GM18505 (cell line): ENCODE measurements around the gene KLF2.
A peak's percentile ranks its signal among the peaks of the same experiment; 100 is the strongest.
"Not testable (repeated sequence)": the region's sequence is repeated elsewhere in the genome, so short reads cannot be mapped to it uniquely, and the experiment has no call there.

Experiments
- ATAC-seq: cut with Tn5 transposase; IDR thresholded peaks from one replicate; pipeline ENCODE4 v1.9.1; 2021; ENCODE audit not compliant: unreplicated experiment
- POLR2A ChIP-seq: IDR thresholded peaks from 4 replicates; pipeline ENCODE4 v1.6.1; 2011; ENCODE audit warnings: borderline replicate concordance; ENCODE audit not compliant: insufficient read depth, insufficient read length; ENCODE audit errors: extremely low read depth

The KLF2 gene

GRCh38 chr19:16337809-16338469 lies 13.3 kb downstream of the KLF2 start:
- no peak for ATAC-seq
- no peak for TF ChIP-seq POLR2A

GRCh38 chr19:16338470-16339360 lies 14.1 kb downstream of the KLF2 start:
- no peak for TF ChIP-seq POLR2A
- ATAC-seq: no peak

GRCh38 chr19:16339361-16339725 lies 14.7 kb downstream of the KLF2 start:
- TF ChIP-seq POLR2A: no peak
- no peak for ATAC-seq

- no peak for TF ChIP-seq POLR2A
- no peak for ATAC-seq
Measured at GRCh38 chr19:16340092-16340491, 15.5 kb downstream of the KLF2 start.

- TF ChIP-seq POLR2A: no peak
- no peak for ATAC-seq
Measured at GRCh38 chr19:16340654-16341053, 16.0 kb downstream of the KLF2 start.

GRCh38 chr19:16342002-16342715 lies 17.5 kb downstream of the KLF2 start:
- peak; percentile 52 for ATAC-seq
- TF ChIP-seq POLR2A: peak; percentile 43

GRCh38 chr19:16343156-16343555 lies 18.5 kb downstream of the KLF2 start:
- ATAC-seq: no peak

GRCh38 chr19:16345457-16345856 lies 20.8 kb downstream of the KLF2 start:
- no peak for TF ChIP-seq POLR2A
- ATAC-seq: no peak

More at GRCh38 chr19:16343156-16343555, 18.5 kb downstream of the KLF2 start:
- no peak for TF ChIP-seq POLR2A

GRCh38 chr19:16347099-16347498 lies 22.5 kb downstream of the KLF2 start:
- ATAC-seq: not testable (repeated sequence)

- TF ChIP-seq POLR2A: no peak
- ATAC-seq: no peak
Measured at GRCh38 chr19:16347706-16348105, 23.1 kb downstream of the KLF2 start.

- no peak for TF ChIP-seq POLR2A
- ATAC-seq: no peak
Measured at GRCh38 chr19:16349551-16350152, 25.0 kb downstream of the KLF2 start.

GRCh38 chr19:16351133-16351809 lies 26.6 kb downstream of the KLF2 start:
- no peak for ATAC-seq
- no peak for TF ChIP-seq POLR2A
